GM21381 (cell line): Measurements from ENCODE around the gene STXBP3.
A peak's percentile ranks its signal among the peaks of the same experiment; 100 is the strongest.
"Not testable (repeated sequence)": the region's sequence is repeated elsewhere in the genome, so short reads cannot be mapped to it uniquely, and the experiment has no call there.

Experiments
- ATAC-seq: cut with Tn5 transposase; IDR thresholded peaks from one replicate; pipeline ENCODE4 v1.9.1; 2021; ENCODE audit warnings: mild to moderate bottlenecking, moderate library complexity; ENCODE audit not compliant: unreplicated experiment

The STXBP3 gene

GRCh38 chr1:108729481-108729880, 17.0 kb upstream of the STXBP3 start:
- ATAC-seq: no peak

GRCh38 chr1:108732398-108732797, 14.1 kb upstream of the STXBP3 start:
- no peak for ATAC-seq

GRCh38 chr1:108734171-108734865, 12.2 kb upstream of the STXBP3 start:
- no peak for ATAC-seq

- ATAC-seq: no peak
Observed at GRCh38 chr1:108742253-108742652, 4.2 kb upstream of the STXBP3 start.

DNA sequence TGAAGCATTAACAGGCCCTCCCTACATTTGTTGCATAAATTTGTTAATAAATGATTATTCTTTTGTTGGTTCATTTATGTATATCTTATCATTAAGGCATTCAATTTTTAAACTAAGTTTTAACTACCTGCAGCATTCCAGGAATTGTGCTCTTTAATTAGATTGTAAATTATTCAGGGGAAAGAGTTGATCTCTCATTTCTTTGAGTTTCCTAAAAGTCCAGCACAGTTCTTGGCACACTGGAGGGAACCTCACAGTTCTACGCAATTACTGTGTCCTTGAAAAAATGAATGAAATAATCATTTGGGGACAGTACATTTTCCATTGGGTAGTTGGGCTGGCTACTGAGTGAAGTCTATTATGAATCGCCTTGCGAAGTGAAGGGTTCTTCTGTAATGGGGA, 493 bp upstream of the STXBP3 start:
- no peak for ATAC-seq

- peak; percentile 26 for ATAC-seq
Observed at GRCh38 chr1:108747171-108747850, 837 bp downstream of the STXBP3 start.

GRCh38 chr1:108747898-108748297, 1.4 kb downstream of the STXBP3 start:
- ATAC-seq: no peak

DNA sequence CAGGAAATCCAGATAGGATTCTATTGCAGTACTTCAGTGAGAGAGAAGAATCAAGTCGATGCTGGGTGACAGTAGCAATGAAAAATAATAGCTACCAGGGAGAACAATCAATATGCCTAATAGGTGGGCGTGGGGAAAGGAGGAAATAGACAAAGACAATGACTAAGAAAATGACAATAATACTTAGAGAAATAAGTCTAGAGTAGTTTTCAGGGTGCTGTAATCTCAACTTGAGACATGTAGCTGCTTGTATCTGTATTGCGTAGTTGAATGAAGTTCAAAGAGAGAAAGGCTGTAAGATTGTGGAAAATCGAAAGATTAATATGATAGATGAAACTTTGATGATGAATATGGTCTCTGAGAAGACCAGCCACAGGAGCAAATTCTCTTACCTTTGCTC, 2.6 kb downstream of the STXBP3 start:
- no peak for ATAC-seq

- no peak for ATAC-seq
Observed at GRCh38 chr1:108750476-108751181, 4.2 kb downstream of the STXBP3 start.

DNA sequence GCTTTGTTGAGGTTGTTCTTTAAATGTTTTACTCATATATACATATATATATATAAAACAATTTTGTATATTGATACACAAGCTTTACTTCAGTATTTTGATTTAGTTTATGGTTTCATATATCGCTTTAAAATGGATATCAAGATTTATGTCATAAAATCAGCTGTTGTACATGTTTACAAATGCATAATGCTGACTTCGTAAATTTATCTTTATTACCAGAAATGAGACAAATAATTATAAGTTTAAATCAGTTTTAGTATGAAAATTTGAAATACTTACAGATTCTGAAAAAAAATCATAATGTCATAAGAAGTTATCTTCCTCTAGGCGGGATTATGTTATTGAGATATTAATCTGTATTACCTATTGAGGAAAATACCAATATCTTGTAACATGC, 6.9 kb downstream of the STXBP3 start:
- ATAC-seq: no peak

- ATAC-seq: no peak
Observed at GRCh38 chr1:108758796-108759195, 12.3 kb downstream of the STXBP3 start.

GRCh38 chr1:108767115-108767514, 20.6 kb downstream of the STXBP3 start:
- no peak for ATAC-seq

- no peak for ATAC-seq
Observed at GRCh38 chr1:108767708-108768107, 21.2 kb downstream of the STXBP3 start.

GRCh38 chr1:108777839-108778238, 31.4 kb downstream of the STXBP3 start:
- ATAC-seq: no peak

GRCh38 chr1:108779455-108779854, 33.0 kb downstream of the STXBP3 start:
- ATAC-seq: no peak

DNA sequence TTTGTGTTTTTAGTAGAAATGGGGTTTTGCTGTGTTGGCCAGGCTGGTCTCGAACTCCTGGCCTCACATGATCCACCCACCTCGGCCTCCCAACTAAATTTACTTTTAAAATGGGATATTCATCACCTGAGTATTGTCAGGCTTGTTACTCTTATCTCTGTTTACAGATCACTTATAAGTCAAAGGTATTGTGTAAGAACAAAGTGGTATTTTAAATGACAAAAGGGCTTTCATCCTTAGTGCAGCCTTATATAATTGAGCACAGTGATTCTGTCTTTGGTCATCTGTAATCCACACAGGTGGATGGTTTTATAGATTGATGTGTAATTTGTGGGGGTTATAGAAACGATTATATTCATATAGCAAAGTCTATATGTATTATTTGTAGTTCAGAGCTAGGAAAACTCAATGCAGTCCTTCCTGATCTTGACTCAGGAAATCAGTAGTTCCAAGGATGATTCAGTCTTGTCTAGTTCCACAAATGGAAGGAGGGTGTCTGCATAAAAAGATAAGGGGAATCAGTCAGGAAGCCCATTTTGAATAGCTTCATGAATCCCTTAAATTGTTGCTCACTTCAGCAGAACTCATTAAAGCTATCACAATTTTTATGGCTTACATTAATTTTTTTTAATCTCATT, 34.6 kb downstream of the STXBP3 start:
- ATAC-seq: no peak

DNA sequence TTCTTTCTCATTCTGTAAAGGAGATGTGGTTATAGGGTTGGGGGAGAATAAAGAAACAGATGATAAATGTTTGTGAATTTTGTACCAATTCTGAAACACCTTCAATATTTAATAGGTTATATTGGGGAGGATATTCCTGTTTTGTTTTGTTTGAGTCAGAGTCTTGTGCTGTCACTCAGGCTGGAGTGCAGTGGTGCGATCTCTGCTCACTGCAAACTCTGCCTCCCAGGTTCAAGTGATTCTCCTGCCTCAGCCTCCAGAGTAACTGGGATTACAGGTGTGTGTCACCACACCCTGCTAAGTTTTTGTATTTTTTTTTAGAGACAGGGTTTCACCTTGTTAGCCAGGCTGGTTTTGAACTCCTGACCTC, 35.1 kb downstream of the STXBP3 start:
- ATAC-seq: not testable (repeated sequence)

GRCh38 chr1:108785264-108785663, 38.8 kb downstream of the STXBP3 start:
- ATAC-seq: no peak

GRCh38 chr1:108785880-108786279, 39.4 kb downstream of the STXBP3 start:
- no peak for ATAC-seq

DNA sequence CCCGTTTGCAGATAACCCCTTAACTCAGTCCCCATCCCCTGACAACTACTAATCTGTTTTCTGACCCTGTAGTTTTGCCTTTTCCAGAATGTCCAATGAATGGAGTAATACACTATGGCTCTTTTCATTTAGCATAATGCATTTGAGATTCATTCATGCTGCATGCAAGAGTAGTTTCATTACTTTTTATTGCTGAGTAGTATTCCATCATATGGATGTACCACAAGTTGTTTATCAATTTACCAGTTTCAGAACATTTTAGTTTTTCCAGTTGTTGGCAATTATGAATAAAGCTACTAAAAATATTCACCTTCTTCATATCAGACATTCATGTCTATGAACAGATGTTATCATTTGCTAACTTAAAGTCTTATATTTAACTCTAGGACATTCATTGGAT, 45.3 kb downstream of the STXBP3 start:
- ATAC-seq: no peak

- ATAC-seq: no peak
Observed at GRCh38 chr1:108792420-108792819, 45.9 kb downstream of the STXBP3 start.

DNA sequence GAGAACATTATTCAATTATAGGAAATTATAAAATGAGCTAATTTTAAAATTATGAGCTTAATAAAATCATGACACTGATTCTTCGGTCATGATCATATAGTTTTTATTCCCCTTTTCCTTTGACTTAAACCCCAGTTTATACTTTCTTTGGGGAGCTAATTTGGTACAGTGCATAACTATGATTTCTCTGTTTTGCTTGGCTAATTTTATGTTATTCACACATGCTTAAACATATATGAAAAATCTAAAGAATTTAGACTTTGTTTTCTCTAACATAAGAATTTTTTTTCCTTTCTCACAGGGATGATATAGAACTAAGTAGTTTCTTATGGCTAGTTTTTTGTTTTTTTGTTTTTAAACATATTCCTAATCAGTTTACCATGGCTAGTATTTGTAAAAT, 52.5 kb downstream of the STXBP3 start:
- ATAC-seq: no peak
